HG03439 (cell line): ENCODE data around the gene FUBP1.
A peak's percentile ranks its signal among the peaks of the same experiment; 100 is the strongest.
"Not testable (repeated sequence)": the region's sequence is repeated elsewhere in the genome, so short reads cannot be mapped to it uniquely, and the experiment has no call there.

ENCODE experiments used
- ATAC-seq: cut with Tn5 transposase; IDR thresholded peaks from one replicate; pipeline ENCODE4 v1.9.1; 2021; ENCODE audit warnings: mild to moderate bottlenecking, moderate library complexity; ENCODE audit not compliant: unreplicated experiment

The FUBP1 gene

GRCh38 chr1:77989744-77990143 lies 10.9 kb upstream of the FUBP1 start:
- ATAC-seq: no peak

DNA sequence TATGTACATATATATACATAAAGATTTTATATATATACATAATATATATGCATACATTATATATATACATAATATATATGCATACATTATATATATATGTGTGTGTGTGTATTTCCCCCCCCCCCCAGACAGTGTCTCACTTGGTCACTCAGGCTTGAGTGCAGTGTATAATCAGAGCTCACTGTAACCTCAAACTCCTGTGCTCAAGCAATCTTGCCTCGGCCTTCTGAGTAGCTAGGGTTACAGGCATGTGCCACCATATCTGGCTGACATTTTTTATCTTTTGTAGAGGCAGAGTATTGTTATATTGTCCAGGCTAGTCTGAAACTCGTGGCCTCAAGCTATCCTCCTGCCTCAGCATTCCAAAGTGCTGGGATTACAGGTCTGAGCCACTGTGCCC lies 9.0 kb upstream of the FUBP1 start:
- no peak for ATAC-seq

DNA sequence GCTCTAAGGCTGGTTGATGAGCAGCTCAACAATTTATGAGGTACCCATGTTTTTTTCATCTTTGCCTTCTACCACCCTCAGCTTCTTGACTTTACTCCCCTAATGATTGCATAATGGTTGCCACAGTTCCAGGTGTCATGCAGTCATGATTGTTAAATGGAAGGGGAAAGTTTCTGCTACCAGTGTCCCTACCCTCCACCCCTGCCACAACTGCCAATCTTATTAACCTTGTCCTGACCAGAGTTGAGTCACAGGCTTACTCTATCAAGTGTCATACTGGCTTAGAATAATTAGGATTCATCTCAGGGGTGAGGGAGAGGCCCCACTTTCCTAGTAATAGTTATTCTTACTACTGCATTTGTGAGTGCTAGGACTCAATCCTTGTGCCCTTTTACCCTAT lies 7.9 kb upstream of the FUBP1 start:
- ATAC-seq: no peak

GRCh38 chr1:77984629-77985028 lies 5.8 kb upstream of the FUBP1 start:
- no peak for ATAC-seq

DNA sequence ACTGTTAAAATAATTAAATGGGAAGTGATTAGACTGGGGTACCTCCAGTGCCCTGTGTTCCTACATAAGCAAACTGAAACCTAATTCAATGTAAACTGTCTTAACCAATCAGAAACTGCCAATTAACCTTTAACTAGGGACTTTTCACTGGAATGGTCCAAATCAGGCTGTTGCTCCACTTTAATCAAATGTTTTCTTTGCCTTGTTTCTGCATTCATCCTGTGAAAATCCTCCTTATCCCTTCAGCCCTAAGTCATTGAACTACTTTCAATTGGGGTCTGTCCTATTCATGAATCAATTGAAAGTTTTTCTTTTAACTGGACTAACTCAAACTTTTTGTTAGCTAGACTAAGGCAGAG lies 5.1 kb upstream of the FUBP1 start:
- no peak for ATAC-seq

DNA sequence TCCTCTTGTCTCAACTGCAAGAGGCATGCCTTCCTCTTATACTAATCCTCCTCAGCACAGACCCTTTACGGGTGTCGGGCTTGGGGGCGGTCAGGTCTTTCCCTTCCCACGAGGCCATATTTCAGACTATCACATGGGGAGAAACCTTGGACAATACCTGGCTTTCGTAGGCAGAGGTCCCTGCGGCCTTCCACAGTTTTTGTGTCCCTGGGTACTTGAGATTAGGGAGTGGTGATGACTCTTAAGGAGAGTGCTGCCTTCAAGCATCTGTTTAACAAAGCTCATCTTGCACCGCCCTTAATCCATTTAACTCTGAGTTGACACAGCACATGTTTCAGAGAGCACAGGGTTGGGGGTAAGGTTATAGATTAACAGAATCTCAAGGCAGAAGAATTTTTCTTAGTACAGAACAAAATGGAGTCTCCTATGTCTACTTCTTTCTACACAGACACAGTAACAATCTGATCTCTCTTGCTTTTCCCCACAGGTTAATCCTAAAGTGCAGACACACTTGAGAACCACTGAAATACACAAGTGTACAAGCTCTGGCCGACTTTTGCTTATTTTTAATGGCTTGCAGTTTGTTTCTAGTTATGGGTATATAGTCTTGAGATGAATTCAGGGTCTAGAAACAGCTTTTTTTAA lies 4.6 kb upstream of the FUBP1 start:
- not testable (repeated sequence) for ATAC-seq

- peak; percentile 60 for ATAC-seq
These were observed 441 bp downstream of the FUBP1 start for GRCh38 chr1:77978293-77978968.

- ATAC-seq: no peak
These were observed 931 bp downstream of the FUBP1 start for GRCh38 chr1:77977989-77978292.

- ATAC-seq: no peak
These were observed 2.3 kb downstream of the FUBP1 start for GRCh38 chr1:77976433-77977076.

DNA sequence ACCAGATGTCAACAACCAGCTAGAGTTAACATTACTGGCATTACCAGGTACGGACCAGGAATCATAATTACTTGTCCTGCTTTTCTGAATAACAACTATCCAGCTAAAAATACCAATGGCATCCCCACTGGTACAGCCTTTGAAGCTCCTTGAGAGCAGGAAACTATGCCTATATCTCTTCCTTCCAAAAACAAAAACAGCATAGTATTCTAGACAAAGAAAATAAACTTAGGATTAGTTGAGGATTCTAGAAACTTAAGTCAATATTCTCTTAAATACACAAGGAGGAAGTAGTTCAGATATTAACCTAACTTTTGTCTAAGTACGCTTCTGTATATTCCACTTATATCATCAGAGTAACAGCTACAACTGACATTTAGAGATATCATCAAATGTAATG lies 3.0 kb downstream of the FUBP1 start:
- no peak for ATAC-seq

DNA sequence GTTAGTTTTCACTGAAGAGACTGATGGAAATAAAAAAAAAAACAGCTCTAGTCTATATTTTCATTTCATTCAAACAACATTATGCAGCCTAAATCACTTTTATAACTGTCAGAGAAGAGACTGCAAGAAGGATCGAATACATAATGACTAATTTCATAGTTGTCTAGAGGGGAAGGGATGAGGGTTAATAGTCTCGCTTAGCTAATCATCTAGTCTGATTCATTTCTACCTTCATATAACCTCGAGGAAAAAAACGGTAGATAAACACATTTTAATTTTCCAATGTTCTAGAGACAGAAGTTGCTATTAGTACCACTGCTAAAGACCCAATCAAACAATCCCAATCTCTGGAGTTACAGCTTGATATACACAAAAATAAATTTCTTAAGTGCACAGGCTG lies 3.5 kb downstream of the FUBP1 start:
- no peak for ATAC-seq

DNA sequence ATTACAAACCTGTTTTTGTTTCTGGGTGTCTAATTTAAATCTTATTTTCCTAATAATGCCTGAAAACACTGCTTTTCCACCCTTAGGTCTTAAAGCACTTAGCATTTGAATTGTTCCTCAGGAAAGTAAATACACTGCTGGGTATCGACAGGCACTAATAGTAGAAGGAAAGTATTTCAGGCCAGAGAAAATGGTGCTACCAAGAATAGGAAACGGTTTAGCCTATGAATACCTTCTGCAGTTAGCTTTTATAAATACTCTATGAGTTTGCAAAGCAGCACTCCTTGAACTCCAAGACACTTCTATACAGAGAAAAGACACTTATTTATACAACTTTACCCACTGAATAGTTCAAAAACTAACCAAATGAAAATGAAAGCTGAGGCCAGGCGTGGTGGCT lies 6.8 kb downstream of the FUBP1 start:
- no peak for ATAC-seq

- ATAC-seq: no peak
These were observed 8.7 kb downstream of the FUBP1 start for GRCh38 chr1:77970192-77970591.

- ATAC-seq: no peak
These were observed 12.6 kb downstream of the FUBP1 start for GRCh38 chr1:77966291-77966690.

DNA sequence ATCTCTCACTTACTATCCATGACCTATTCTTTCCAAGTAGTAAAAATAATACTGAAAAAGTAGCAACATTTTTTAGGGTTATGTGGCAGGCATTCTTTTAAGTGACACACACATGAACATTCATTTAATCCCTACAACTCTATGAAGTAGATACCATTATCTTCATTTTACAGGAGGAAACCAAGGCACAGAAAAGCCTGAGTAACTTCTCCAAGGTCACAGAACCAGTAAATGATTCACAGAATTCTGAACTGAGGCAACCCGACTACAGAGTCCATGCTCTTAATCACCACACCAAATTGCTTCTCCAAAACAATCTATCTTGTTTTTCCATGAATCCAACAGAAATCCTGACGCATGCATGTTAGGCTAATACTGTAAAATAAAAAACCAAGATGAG lies 17.5 kb downstream of the FUBP1 start:
- no peak for ATAC-seq

DNA sequence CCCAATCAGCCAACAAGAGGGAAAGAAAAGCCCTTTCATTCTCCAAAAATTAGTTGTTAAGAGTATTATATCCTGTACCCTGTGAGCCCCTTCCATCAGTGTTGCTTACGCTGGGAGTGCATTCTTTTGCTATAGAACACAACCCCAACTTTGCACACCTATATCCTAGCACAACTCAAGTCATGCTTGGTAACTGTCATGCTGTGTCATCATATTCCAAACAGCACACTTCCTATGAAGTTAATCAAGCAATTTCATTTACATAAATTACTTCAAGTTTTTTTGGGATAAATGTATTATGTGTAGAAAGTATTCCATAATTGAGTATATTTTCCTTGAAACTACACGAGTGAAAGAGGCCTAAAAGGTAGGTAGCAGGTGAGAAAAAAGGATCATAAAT lies 20.0 kb downstream of the FUBP1 start:
- no peak for ATAC-seq

- ATAC-seq: no peak
These were observed 20.5 kb downstream of the FUBP1 start for GRCh38 chr1:77958391-77958790.

- ATAC-seq: no peak
These were observed 22.4 kb downstream of the FUBP1 start for GRCh38 chr1:77956464-77956863.

DNA sequence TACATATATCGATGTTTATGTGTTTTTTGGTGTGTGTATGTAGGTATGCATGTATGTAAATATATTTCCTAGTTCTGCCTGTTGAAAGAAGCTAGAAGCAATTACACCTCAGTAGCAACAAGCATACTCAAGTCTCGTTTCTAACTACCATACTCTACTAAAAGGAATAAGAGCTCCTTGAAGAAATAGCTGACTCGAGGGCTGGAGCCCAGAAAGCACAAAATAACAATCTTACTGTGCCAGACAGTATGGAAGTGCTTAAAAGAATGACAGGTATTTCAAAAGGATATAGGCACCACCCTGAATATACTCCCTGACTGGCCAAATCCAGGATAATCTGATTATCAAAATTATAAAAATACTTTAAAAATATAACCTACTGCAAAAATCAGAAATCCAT lies 23.2 kb downstream of the FUBP1 start:
- no peak for ATAC-seq

- ATAC-seq: no peak
These were observed 24.4 kb downstream of the FUBP1 start for GRCh38 chr1:77954521-77954920.

DNA sequence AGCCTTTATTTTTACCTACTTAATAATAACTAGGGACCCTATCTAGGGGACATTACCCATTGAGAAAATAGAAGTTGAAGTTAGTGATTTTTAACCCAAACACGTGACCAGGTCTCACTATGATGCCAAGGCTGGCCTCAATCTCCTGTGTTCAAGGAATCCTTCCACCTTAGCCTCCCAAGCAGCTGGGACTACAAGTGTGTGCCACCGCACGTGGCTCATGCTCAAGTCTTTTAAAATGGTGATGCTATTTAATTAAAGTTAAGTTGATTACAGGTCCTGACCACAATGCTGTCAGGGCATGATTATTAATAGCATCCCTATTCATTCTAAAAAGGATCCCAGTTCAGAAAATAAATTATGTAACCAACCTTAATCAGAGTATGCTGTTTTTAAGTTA lies 25.0 kb downstream of the FUBP1 start:
- no peak for ATAC-seq

DNA sequence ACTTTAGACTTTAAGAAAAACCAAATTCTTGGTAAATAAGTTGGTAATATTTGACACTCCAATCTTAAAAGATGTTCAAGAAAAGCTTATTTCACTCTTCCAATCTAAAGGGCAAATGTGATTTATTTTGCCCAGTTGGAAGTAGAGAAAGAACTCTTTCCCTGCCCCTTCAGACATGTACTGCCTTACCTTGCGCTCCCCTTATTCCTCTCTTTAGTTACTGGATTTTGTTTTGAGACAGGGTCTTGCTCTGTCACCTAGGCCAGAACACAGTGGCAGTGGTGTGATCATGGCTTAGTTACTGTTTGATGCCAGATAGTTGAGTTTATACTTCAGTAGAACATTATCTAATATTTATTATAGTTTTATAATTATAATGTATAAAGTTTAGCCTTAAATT lies 27.5 kb downstream of the FUBP1 start:
- ATAC-seq: no peak

GRCh38 chr1:77950873-77951272 lies 28.0 kb downstream of the FUBP1 start:
- peak; percentile 49 for ATAC-seq
